ENCODE measurements around the gene MICALL2.

Gene MICALL2

GRCh38 chr7:1466524-1467271 lies 7.4 kb upstream of the MICALL2 start:
- DNase-seq = no peak

GRCh38 chr7:1464694-1465093 lies 5.4 kb upstream of the MICALL2 start:
- no peak for DNase-seq

DNA sequence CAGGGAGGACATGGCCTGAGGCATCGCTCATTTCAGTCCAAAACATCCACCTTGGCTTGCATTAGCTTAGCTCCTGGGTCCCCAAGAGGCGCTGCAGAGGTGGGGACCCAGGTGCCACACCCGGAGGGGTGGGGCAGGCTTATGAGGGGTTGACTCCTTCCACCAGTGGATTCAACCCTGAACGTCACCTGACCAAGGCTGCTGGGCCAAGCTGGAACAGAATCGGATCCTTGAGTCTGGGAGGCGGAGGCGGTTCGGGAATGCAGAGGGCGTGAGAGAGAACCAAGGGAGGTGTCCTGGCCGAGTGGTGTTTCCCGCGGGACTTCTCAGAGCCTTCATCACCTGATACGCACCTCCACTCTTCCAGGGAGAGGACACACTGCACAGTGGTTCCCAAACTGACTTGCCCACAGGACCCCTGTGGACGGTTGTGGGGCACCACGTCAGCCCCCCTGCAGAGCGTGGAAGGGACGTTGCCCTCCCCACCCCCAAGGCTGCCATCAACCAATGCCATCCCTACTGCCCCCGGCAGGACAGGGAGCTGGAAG lies 4.5 kb upstream of the MICALL2 start:
- no peak for DNase-seq

DNA sequence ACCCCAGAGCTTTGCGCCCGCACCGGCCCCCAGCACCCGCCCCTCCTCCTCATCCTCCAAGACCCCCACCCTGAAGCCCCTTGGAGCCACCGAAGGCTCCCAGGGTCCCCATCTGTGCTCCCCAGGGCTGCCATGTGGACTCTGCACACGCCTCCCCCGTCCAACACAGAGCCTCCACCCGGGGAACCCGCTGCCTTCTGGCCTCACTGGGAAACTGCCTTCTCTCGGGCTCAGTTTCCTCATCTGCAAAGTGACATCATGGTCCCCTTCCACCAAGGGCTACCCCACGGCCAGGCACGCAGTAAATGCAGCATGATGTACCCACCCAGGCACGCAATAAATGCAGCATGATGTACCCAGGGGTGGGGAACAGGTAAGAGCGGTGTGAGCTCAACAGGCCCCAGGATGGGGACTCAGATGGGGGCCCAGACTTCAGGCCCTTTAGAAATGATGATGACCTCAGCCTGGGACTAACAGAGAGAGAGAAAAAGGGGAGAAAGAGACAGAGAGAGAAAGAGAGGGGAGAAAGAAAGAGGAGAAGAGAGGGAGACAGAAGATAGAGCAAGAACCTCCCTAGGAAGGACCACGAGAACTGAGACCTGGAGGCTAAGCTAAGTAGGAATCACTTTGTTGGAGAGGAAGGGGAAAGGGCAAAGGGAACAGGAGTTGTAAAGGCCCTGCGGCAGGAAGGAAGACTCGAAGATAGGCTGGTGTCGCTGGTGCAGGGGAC lies 2.5 kb upstream of the MICALL2 start:
- no peak for DNase-seq

DNA sequence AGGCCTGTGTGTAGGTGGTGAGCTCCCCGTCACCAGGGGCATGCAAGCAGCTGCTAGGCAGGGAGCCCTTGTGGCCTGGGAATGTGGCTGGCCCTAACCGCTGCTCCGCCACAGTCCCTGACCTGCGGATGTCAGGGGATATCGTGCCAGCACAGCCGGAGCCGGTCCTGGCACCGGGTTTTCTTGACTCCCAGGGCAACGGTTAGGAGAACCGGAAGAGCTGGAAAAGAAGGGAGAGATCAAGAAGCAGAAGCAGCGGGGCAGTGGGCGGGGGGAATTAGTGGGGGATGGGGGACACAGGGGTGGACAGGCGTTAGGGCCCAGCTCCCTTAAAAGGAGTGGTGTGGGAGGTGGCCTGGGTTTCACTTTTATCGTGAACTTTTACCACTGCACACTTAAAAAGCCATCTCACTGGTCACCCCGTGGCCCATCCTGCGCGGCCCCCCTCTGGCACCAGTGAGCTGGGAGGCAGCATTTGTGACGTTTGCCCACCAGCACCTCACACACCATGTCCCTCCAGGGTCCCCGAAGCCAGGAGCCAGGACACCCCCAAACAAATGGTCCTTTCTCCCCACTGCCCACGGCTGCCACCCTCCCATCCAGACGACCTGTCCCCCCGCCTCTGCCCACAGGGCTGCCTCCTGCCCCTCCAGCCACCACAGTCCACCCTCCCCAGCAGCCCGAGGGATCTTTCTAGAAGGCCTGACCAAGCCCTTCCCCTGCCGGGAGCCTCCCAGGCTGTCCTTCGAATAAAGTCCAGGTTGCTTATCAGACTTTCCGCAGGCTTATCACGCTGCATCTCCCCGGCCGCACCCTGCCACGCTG lies 1.8 kb upstream of the MICALL2 start:
- DNase-seq = no peak

- DNase-seq = no peak
Observed at GRCh38 chr7:1459920-1460820, 900 bp upstream of the MICALL2 start.

DNA sequence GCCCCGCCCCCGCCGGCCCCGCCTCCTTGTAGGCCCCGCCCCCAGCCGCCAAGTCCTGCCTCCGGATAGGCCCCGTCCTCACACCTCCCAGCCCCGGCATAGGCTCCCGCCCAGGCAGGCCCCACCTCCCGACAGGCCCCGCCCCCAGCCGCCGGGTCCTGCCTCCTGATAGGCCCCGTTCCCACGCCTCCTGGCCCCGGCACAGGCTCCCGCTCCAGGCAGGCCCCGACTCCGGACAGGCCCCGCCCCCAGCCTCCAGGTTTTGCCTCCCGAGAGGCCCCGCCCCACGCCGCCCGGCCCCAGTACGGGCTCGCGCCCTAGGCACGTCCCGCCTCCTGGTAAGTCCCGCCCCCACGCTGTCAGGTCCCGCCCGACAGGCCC lies 232 bp upstream of the MICALL2 start:
- peak; percentile 98 for DNase-seq

GRCh38 chr7:1457949-1458682 lies 1.2 kb downstream of the MICALL2 start:
- no peak for DNase-seq

DNA sequence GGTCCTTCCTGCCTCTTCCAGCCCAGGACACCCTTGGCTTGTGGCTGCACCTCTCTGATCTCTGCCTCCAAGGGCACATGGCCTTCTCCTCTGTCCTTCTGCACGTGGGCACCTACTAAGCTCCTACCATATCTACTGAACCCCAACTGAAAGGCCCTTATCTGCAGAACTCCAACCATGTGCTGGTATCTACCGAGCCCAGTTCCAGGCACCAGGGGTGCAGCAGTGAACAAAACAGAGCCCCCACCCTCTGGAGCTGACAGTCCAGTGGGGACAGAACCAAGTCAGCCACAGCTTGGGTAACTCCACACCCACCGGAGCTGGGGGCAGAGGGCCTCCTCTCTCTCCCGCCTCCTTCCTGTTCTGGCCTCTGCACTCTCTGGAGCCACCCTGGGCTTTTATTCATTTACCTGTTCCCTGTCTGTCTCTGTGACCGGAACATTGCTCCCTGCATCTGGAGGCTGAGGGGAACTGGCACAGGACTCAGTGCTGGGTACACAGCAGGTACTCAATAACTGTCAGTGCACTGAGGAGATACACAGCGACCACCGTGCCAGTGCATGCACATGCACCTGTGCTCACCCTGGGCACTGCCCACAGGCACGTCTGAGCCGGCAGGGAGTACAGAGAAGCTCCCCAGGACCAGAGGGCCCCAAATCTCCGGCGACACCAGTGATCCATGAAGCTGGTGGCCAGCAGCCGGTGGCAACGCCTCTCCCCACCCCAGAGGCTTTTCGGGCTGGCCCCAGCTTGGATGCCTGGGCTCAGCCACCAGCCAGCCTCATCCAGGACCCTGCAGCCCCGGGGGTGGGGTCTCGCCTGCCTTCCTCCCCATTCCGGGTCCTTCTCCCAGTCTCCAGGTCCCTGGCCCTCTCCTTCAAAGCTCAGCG lies 2.0 kb downstream of the MICALL2 start:
- no peak for DNase-seq

- DNase-seq = no peak
Observed at GRCh38 chr7:1455955-1456354, 3.3 kb downstream of the MICALL2 start.

DNA sequence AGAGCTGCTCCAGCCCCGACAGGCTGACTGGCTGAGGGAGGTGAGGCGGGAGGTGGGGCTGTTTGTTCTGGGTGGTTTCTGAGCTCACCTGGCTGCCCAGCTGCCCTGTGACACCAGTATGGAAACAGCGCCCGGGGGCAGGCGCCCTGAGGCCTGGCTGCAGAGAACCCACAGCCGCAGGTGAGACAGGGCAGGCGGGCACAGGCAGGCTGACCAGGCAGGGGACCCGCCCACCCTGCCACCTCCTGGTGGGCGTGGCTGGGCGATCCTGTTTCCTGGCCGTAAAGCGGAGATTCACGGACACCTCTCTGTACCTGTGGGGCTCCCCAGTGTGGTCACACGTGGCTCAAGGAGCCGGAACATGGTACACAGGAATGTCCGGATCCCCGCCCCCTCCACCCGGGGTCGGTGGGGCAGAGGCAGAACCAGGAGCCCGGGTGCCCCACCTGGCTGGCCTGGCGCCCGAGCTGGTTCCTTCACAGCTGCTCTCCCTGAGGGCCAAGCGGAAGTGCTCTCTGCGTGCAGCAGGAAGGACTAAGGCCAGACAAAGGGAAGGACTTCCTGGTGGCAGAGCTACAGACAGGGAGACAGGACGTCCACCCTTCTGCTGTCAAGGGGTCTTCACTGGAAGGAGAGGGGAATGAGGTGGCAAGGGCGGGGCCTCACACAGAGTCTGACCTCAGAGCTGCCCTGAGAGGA lies 3.9 kb downstream of the MICALL2 start:
- no peak for DNase-seq

GRCh38 chr7:1454542-1454941 lies 4.7 kb downstream of the MICALL2 start:
- DNase-seq = no peak

- no peak for DNase-seq
Observed at GRCh38 chr7:1452205-1452604, 7.1 kb downstream of the MICALL2 start.

- no peak for DNase-seq
Observed at GRCh38 chr7:1450987-1451386, 8.3 kb downstream of the MICALL2 start.

DNA sequence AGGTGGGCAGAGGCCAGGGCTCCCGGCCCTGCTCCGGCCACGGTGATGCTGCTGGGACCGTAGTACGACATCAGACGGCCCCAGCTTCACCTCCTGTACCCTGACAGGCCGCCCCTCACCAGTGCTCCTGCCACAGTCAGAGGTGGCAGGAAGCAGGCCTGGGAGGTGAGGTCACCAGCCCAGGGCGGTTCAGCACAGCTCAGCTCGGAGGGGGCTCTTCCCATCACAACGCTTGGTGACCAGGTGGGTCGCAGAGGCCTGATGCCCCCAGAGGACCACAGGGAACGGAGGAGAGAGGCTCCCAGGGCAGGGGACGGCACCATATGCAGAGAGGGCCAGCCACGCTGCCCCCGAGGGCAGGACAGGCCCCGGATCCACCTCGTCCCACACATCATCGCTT lies 8.8 kb downstream of the MICALL2 start:
- DNase-seq = no peak

DNA sequence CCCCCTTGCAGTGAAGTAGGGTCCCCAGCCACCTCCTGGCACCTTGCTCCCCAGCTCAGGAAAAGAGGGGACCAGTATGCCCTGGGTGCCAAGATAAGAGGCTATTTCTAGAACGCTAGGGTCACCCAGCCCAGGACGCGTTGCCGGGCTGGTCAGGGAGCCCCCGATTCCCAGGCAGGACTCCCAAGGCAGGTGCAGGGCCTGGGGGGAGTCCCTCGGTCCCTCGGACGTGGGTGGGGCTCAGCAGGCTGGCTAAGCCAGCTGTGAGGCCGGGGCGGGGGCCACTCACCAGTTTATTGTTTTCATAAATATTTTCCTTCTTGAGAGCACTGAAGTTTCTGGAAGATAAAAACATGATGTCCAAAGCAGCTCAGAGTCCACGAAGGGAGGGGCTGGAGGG lies 9.3 kb downstream of the MICALL2 start:
- no peak for DNase-seq

DNA sequence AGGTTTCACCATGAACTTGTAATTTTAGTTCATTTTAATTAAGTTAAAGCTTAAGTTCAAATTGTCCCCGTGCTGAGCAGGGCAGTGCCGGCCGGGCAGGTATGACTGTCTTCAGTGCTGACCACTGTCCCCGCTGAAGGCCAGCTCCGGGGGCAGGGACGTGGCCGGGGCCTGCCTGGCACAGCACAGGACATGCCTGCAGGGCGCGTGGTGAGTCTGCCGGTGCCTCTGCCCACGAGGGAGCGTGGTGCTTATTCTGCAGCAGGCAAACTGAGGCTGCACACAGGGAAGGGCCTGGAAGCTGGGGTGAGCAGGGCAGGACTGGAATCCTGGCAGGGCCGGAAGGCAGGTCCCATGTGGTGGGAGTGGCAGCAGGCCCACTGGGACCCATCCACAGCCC lies 9.8 kb downstream of the MICALL2 start:
- no peak for DNase-seq

DNA sequence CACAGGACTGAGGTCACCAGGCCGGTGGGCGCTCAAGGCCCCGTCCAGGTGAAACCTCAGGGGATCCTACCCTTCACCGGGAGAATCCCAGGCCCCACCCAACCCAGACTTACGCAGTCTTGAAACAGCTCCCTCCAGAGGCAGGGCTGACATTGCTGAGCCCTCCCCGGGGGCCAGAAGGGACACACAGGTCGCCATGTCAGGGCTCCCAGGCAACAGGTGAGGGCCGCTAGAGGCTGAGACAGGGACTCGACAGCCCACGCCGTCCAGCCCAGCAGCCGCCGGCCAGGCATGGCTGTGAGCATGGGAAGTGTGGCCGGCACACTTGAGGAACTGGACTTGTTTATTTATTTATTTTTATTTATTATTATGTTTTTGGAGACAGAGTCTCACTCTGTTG lies 10.3 kb downstream of the MICALL2 start:
- no peak for DNase-seq

GRCh38 chr7:1447551-1448244 lies 11.6 kb downstream of the MICALL2 start:
- DNase-seq = no peak
